ENCODE results near the gene C9orf57. TPM values are rescaled to one million over a fixed set of nuclear protein-coding genes. Genes with fewer than 3 reads are reported as not detected.

The C9orf57 gene
- total and polyA plus RNA-seq, 2 of the 8 experiments (the other 6 are each of a cell fraction or from before 2014, with no cell fraction given): not detected

DNA sequence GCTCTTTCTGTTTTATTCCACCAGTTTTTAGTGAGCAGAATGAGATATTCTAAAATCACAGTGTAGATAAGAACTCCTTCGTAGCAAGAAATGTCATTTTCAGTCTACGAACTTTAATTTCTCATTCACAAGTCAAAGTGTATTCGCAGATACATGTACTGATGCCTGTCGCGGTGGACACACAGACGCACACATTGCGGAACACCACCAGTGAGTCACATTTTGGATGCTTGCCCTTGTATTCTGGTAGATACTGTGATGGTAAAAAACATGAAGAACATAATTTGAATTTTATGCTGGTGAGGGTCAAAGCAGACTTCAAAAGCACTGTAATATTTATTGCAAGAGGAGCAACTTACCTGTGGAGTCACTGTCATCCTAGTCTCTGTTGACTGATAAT lies 4.7 kb upstream of the C9orf57 start:
- H3K9me3 ChIP-seq (ENCODE audit: insufficient read depth in 2 of 2, low read depth in 1 of 2, low read length in 1 of 2): no peaks in the 10 kb centered on the region
- ChIA-PET CTCF (ENCODE audit: partially characterized antibody) (interaction anchor here (0.8 to 1.1 kb wide), 3 partner anchors 21 to 246 kb away, joined by 3 read pairs; no protein-coding TSS in a partner anchor), POLR2A (ENCODE audit: partially characterized antibody) (no interaction called here)
- no peak overlapping the region for H2AFZ ChIP-seq (ENCODE audit: low read length)
- no peaks in the 10 kb centered on the region for H3K27me3 ChIP-seq (replicated peaks in 1 of 4; ENCODE audit: control insufficient read depth in 3 of 4, extremely low read depth in 1 of 4, insufficient read depth in 3 of 4, low read length in 3 of 4)
- no peaks in the 10 kb centered on the region for H3K79me1 ChIP-seq (ENCODE audit: low read depth, low read length)
- TF ChIP-seq JUN (IDR thresholded peaks at IDR 0.05; ENCODE audit: low read depth, low read length) (no peak), SAP30 (IDR thresholded peaks at IDR 0.05; ENCODE audit: insufficient read depth, insufficient replicate concordance, low read length) (no peak), SP1 (IDR thresholded peaks at IDR 0.05; ENCODE audit: low read depth, low read length) (no peak), POLR2AphosphoS5 (IDR thresholded peaks at IDR 0.05; ENCODE audit: low read depth, low read length) (no peak), JUND (IDR thresholded peaks at IDR 0.05; ENCODE audit: low read length) (no peak)
- H2BK5ac ChIP-seq (ENCODE audit: low read depth, low read length): no peak overlapping the region
- H2BK12ac ChIP-seq (ENCODE audit: low read depth, low read length): no peak overlapping the region
- no peak overlapping the region for H3K4ac ChIP-seq (replicated peaks; ENCODE audit: insufficient read length, low read depth, low read length)
- H3K56ac ChIP-seq (replicated peaks; ENCODE audit: insufficient read length, low read depth, low read length): no peak overlapping the region
- H3K23ac ChIP-seq (ENCODE audit: insufficient read length): no peak overlapping the region
- H2BK20ac ChIP-seq (ENCODE audit: low read length): no peak overlapping the region
- WGBS, 2 experiments (ENCODE audit: extremely low coverage in 1 of 2, insufficient coverage in 1 of 2, insufficient read length in 1 of 2, insufficient replicate concordance in 2 of 2, low coverage in 1 of 2, low lambda C conversion rate in 2 of 2, missing lambda C conversion rate in 1 of 2): 71% methylated on average over 7 of the region's 7 CpGs; no CpG with 5 or more reads in 1 of the 2 experiments
- H3K4me1 ChIP-seq (replicated peaks in 1 of 4; ENCODE audit: control insufficient read depth in 3 of 4, insufficient read depth in 4 of 4, low read length in 3 of 4): no peaks in the 10 kb centered on the region
- no peak overlapping the region for H3K4me2 ChIP-seq (ENCODE audit: insufficient read depth in 1 of 2, low read depth in 2 of 2, low read length in 2 of 2)
- no peak overlapping the region for H4K5ac ChIP-seq (ENCODE audit: insufficient read length, low read depth, low read length)
- H4K20me1 ChIP-seq (replicated peaks in 1 of 2; ENCODE audit: control insufficient read depth in 1 of 2, insufficient read depth in 2 of 2, low read length in 2 of 2): no peaks in the 10 kb centered on the region
- no peak for DNase-seq (ENCODE audit: low read depth in 1 of 2, low spot score in 2 of 2)
- H4K91ac ChIP-seq (replicated peaks; ENCODE audit: insufficient read length, low read length): no peak overlapping the region
- FAIRE-seq: no peak
- no peak overlapping the region for H2BK120ac ChIP-seq (replicated peaks; ENCODE audit: low read depth, low read length)
- no peak overlapping the region for H2BK15ac ChIP-seq (ENCODE audit: low read length)
- H3K79me2 ChIP-seq (ENCODE audit: control insufficient read depth in 1 of 2, insufficient read depth in 2 of 2, low read length in 2 of 2): no peaks in the 10 kb centered on the region
- no peak overlapping the region for H4K8ac ChIP-seq (ENCODE audit: extremely low read depth, insufficient read depth, low read length)
- no peak overlapping the region for H3K18ac ChIP-seq (ENCODE audit: extremely low read depth, low read length)
- no peak overlapping the region for H2AK5ac ChIP-seq (ENCODE audit: low read depth, low read length)
- H3K36me3 ChIP-seq (ENCODE audit: control insufficient read depth in 2 of 4, insufficient read depth in 4 of 4, low read length in 3 of 4): no peaks in the 10 kb centered on the region
- no peak overlapping the region for H3K27ac ChIP-seq (ENCODE audit: low read depth, low read length)
- H3K14ac ChIP-seq (ENCODE audit: insufficient read length): no peak overlapping the region
- H3K23me2 ChIP-seq (ENCODE audit: low read depth, low read length): no peaks in the 10 kb centered on the region
- no peak overlapping the region for H3K4me3 ChIP-seq (ENCODE audit: extremely low read depth in 1 of 4, insufficient read depth in 2 of 4, low read depth in 3 of 4, low read length in 4 of 4)
- H3K9ac ChIP-seq (replicated peaks in 1 of 4; ENCODE audit: extremely low read depth in 1 of 4, low read depth in 3 of 4, low read length in 3 of 4): no peak overlapping the region

Measured in H1 (cell line).